ENCODE results near the gene EOLA2.

DNA sequence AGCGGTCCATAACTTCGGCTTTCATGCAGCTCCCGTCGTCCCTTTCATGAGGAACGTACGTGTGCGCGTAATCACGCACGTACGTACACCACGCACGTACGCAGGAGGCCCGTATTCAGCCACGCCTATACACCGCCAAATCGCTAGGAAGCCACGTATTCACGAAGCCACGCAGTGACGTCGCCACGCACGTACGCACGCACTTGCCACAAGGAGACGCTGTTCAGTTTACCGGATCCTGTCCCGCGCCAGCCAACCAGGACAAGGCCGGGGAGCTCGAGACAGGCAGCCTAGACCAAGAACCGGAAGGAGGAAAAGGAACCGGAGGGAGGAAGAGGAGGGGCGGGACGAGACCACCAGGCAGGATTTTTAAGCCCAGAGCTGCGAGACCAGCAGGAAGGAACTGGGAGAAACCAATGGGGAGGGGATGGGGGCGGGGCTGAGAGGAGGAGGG is at the start of gene EOLA2:
- TF ChIP-seq CTCF (IDR thresholded peaks at IDR 0.05) (peak; percentile 53 to 87 (median 67)), POLR2A (IDR thresholded peaks at IDR 0.05) (peak; percentile 56), POLR2AphosphoS5 (IDR thresholded peaks at IDR 0.05) (peak; percentile 92)

Data from prostate gland (tissue), 2 donors.